Measurements from ENCODE around the gene DUS3L.

GRCh38 chr19:5831159-5831558, 40.2 kb upstream of the DUS3L start:
- TF ChIP-seq, protein P1, sequence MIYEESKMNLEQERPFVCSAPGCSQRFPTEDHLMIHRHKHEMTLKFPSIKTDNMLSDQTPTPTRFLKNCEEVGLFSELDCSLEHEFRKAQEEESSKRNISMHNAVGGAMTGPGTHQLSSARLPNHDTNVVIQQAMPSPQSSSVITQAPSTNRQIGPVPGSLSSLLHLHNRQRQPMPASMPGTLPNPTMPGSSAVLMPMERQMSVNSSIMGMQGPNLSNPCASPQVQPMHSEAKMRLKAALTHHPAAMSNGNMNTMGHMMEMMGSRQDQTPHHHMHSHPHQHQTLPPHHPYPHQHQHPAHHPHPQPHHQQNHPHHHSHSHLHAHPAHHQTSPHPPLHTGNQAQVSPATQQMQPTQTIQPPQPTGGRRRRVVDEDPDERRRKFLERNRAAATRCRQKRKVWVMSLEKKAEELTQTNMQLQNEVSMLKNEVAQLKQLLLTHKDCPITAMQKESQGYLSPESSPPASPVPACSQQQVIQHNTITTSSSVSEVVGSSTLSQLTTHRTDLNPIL (CRISPR knock-in tag; IDR thresholded peaks at IDR 0.05; ENCODE audit: low read depth), result no peak
- no peak for TF ChIP-seq BACH2 (CRISPR knock-in tag; IDR thresholded peaks at IDR 0.05; ENCODE audit: borderline replicate concordance)
- no peak for TF ChIP-seq RARB (CRISPR knock-in tag; IDR thresholded peaks at IDR 0.05)
- TF ChIP-seq ZC3H10 (CRISPR knock-in tag; IDR thresholded peaks at IDR 0.05), result no peak
- TF ChIP-seq ZNF8 (CRISPR knock-in tag; IDR thresholded peaks at IDR 0.05), result no peak
- no peak for TF ChIP-seq PPARA (CRISPR knock-in tag; IDR thresholded peaks at IDR 0.05; ENCODE audit: borderline replicate concordance)
- no peak for TF ChIP-seq TOX (CRISPR knock-in tag; IDR thresholded peaks at IDR 0.05; ENCODE audit: borderline replicate concordance)
